DOHH2 (cell line): ENCODE data around the gene RNF207.

Experiments used
- EZH2phosphoT487 ChIP-seq: fragments of 200-600 bp; sonication (generic); IDR thresholded peaks from 2 replicates; pipeline ENCODE4 v1.6.1; 2017; ENCODE audit warnings: borderline replicate concordance, mild to moderate bottlenecking, antibody characterized with exemption, low read length, moderate library complexity, mixed read lengths
- TF ChIP-seq, protein P1 (sequence below): fragments of 200-600 bp; sonication (generic); IDR thresholded peaks from one replicate; pipeline ENCODE4 v1.5.1; 2014; ENCODE audit warnings: antibody characterized with exemption, mild to moderate bottlenecking, low read depth, low read length; ENCODE audit not compliant: poor library complexity, severe bottlenecking

DNA sequence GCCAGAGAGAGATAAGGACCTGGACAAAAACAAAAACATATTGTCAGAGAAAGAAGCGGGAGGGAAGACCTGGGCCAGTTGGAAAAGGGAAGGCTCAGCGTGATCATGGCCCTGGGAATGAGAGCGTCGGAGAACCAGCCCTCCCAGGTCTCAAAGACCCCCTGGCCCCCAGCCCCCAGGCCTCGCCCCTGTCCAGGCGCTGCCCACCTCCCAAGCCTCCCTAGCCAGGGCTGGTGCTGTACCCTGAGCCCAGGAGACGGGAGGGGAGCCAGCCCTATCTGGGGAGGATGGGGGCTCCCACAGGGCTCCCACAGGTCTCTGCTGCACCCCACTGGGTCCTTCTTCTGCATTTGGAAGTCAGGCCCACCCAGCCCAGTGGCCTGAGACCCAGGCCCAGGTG is 40.9 kb upstream of the RNF207 start:
- TF ChIP-seq, protein P1, sequence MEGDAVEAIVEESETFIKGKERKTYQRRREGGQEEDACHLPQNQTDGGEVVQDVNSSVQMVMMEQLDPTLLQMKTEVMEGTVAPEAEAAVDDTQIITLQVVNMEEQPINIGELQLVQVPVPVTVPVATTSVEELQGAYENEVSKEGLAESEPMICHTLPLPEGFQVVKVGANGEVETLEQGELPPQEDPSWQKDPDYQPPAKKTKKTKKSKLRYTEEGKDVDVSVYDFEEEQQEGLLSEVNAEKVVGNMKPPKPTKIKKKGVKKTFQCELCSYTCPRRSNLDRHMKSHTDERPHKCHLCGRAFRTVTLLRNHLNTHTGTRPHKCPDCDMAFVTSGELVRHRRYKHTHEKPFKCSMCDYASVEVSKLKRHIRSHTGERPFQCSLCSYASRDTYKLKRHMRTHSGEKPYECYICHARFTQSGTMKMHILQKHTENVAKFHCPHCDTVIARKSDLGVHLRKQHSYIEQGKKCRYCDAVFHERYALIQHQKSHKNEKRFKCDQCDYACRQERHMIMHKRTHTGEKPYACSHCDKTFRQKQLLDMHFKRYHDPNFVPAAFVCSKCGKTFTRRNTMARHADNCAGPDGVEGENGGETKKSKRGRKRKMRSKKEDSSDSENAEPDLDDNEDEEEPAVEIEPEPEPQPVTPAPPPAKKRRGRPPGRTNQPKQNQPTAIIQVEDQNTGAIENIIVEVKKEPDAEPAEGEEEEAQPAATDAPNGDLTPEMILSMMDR, result no peak
- TF ChIP-seq EZH2phosphoT487, result no peak
